Hepatocyte (in vitro differentiated cells): ENCODE results near the gene ST3GAL2. TPM values are rescaled to one million over a fixed set of nuclear protein-coding genes. Genes with fewer than 3 reads are reported as not detected.
A peak's percentile ranks its signal among the peaks of the same experiment; 100 is the strongest.

ENCODE experiments used
- DNase-seq: peaks from one replicate; pipeline ENCODE4 v3.0.0-alpha.2; 2016; ENCODE audit warnings: low spot score
- H2AFZ ChIP-seq: fragments of 200-600 bp; sonication (generic); 2 replicates; pipeline ENCODE4 v1.6.0; 2016; ENCODE audit warnings: antibody characterized with exemption, mild to moderate bottlenecking
- H3K27ac ChIP-seq: fragments of 200-600 bp; sonication (generic); 2 replicates; pipeline ENCODE4 v1.5.1; 2016; ENCODE audit warnings: mild to moderate bottlenecking
- H3K27me3 ChIP-seq: fragments of 200-600 bp; sonication (generic); 2 replicates; pipeline ENCODE4 v1.6.1; 2016
- H3K36me3 ChIP-seq: fragments of 200-600 bp; sonication (generic); replicated peaks from 2 replicates; pipeline ENCODE4 v1.5.1; 2016; ENCODE audit warnings: low read depth; ENCODE audit not compliant: insufficient read depth
- H3K4me1 ChIP-seq: fragments of 200-600 bp; sonication (generic); 2 replicates; pipeline ENCODE4 v1.5.1; 2016; ENCODE audit warnings: mild to moderate bottlenecking, moderate library complexity; ENCODE audit not compliant: insufficient read depth
- H3K4me2 ChIP-seq: fragments of 200-600 bp; sonication (generic); 2 replicates; pipeline ENCODE4 v1.6.0; 2016
- H3K4me3 ChIP-seq: fragments of 200-600 bp; sonication (generic); 2 replicates; pipeline ENCODE4 v1.5.1; 2016; ENCODE audit warnings: mild to moderate bottlenecking
- H3K79me2 ChIP-seq: fragments of 200-600 bp; sonication (generic); 2 replicates; pipeline ENCODE4 v1.6.0; 2017; ENCODE audit warnings: mild to moderate bottlenecking
- H3K9me2 ChIP-seq: fragments of 200-600 bp; sonication (generic); replicated peaks from 2 replicates; pipeline ENCODE4 v1.6.0; 2017; ENCODE audit warnings: mild to moderate bottlenecking; ENCODE audit not compliant: insufficient read depth
- H3K9me3 ChIP-seq: fragments of 200-600 bp; sonication (generic); 2 replicates; pipeline ENCODE4 v1.5.1; 2016; ENCODE audit warnings: low read depth, mild to moderate bottlenecking
- H4K20me1 ChIP-seq: fragments of 200-600 bp; sonication (generic); 2 replicates; pipeline ENCODE4 v1.6.0; 2016; ENCODE audit warnings: mild to moderate bottlenecking; ENCODE audit not compliant: insufficient read depth, poor library complexity, severe bottlenecking
- EZH2 ChIP-seq: fragments of 200-600 bp; sonication (generic); IDR thresholded peaks from 2 replicates; pipeline ENCODE4 v1.6.1; 2016; ENCODE audit warnings: antibody characterized with exemption, mild to moderate bottlenecking, borderline replicate concordance
- EZH2phosphoT487 ChIP-seq: fragments of 200-600 bp; sonication (generic); IDR thresholded peaks from one replicate; pipeline ENCODE4 v1.6.1; 2018; ENCODE audit warnings: antibody characterized with exemption, mild to moderate bottlenecking, low read depth, moderate library complexity; ENCODE audit not compliant: unreplicated experiment, severe bottlenecking
- WGBS: methylation state at CpG from one replicate; pipeline ENCODE4 v1.1.6; 2016; ENCODE audit warnings: low lambda C conversion rate; ENCODE audit errors: missing lambda C conversion rate; 5-methylcytosine and 5-hydroxymethylcytosine counted together
- polyA plus RNA-seq: library from polyadenylated mRNA; unstranded; fragments of >200 nt; fragmentation: Nextera tagmentation; extraction: Ambion mirVana; gene quantifications from 2 replicates; pipeline ENCODE4 v1.2.1, GENCODE V29; 2016
- total RNA-seq: library from RNA; depleted of rRNA; stranded (reverse); fragments of >200 nt; gene quantifications from 2 replicates; pipeline ENCODE4 v1.2.3, GENCODE V29; 2014
- TF ChIP-seq, protein P1 (sequence below): fragments of 200-600 bp; sonication (generic); IDR thresholded peaks from 2 replicates; pipeline ENCODE4 v1.5.1; 2016; ENCODE audit warnings: antibody characterized with exemption, mild to moderate bottlenecking; ENCODE audit not compliant: poor library complexity

Gene ST3GAL2
- total and polyA plus RNA-seq, 2 experiments from 2014 or later, result 25.6 to 29.2 TPM

DNA sequence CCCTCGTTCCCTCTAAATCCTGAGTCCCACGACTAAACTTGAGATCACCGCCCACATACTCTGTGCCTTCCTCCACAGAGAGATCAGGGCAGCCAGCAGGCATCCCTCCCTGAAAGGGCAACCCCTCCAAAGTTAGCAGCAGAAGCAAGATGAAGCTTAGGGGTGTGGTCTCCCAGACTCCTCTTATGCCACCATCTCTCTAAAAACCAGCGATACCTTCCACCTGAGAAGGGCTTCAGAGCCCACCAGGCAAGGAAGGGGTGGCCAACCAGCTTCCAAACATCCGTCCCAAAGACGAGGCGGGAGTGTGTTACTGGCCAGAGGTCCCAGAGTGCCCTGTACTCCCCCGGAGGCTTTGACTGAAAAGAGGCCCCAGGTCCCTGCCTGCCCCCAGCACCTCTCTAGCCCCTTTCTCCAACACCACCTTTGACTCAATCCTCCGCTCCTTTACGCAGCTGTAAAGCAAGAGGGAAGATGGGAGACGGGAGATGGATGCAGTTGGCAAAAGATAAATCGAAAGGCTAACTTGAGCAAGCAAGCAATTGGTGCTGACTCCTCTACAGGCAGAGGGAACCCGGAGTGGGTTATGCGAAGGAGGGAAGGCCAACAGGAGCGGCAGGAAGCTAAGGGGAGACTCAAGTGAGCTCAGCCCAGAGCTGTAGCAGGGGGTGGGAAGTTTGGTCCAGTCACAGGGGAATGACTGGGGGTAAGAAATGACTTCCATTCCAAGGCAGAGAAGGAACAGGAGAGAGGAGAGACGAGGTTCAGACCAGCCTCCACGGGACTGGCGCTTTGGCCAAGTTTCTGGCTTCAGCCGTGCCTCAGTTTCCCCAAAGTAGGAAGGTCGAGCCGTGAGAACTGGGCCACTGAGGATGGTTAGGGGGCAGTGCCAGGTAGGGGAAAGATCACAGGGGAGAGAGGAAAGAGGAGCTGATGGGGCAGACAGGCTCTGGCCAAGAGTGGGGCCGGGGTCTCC lies 1.0 kb downstream of the ST3GAL2 start:
- H3K79me2 ChIP-seq, result peaks cover 55% of the 10 kb centered on the region
- TF ChIP-seq EZH2phosphoT487 (no peak), EZH2 (no peak)
- no peaks in the 10 kb centered on the region for H3K36me3 ChIP-seq
- no peaks in the 10 kb centered on the region for H3K27me3 ChIP-seq
- peak overlapping the region; percentile 95 for H3K4me2 ChIP-seq
- 16% methylated on average over 22 of the region's 22 CpGs for WGBS
- no peaks in the 10 kb centered on the region for H3K9me2 ChIP-seq
- peak overlapping the region; percentile 74 for H3K4me3 ChIP-seq
- no peak for DNase-seq
- peak overlapping the region; percentile 26 for H2AFZ ChIP-seq
- H3K27ac ChIP-seq, result peak overlapping the region; percentile 75
- H3K9me3 ChIP-seq, result no peaks in the 10 kb centered on the region
- H4K20me1 ChIP-seq, result peaks cover 5% of the 10 kb centered on the region
- H3K4me1 ChIP-seq, result peaks cover 46% of the 10 kb centered on the region

DNA sequence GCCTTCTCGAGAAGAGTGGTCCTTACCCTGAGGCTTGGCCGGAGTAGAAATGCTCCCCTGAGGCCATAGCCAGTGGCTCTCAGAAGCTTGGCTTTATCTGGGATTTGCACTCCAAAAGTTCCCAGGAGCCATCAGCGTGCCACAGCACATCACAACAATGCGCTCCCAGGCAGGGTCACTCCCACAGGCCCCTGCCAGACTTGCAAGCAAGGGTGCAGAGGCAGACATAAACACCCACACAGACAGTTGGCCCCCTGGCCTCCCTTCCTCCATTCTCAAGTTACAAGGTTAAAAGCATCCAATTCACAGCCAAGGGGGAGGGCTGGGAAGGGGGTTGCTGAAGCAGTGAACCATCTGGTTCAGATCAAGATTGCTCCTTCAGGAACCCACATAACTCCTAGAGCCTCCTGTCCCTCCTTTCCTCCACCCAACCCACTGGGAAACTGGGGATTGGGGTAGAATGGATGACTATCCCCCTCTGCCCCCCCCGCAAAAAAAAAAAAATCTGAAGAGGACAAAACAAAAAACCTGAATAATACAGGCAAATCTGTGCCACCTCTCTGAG lies 1.8 kb downstream of the ST3GAL2 start:
- DNase-seq, result peak; percentile 72
- H3K4me1 ChIP-seq, result peaks cover 53% of the 10 kb centered on the region
- H2AFZ ChIP-seq, result no peak overlapping the region
- H3K9me2 ChIP-seq, result no peaks in the 10 kb centered on the region
- no peaks in the 10 kb centered on the region for H3K27me3 ChIP-seq
- no peaks in the 10 kb centered on the region for H3K9me3 ChIP-seq
- peak overlapping the region; percentile 75 for H3K27ac ChIP-seq
- H3K79me2 ChIP-seq, result peaks cover 62% of the 10 kb centered on the region
- no peaks in the 10 kb centered on the region for H3K36me3 ChIP-seq
- H3K4me3 ChIP-seq, result no peak overlapping the region
- peak overlapping the region; percentile 95 for H3K4me2 ChIP-seq
- TF ChIP-seq EZH2phosphoT487 (no peak), EZH2 (no peak)
- TF ChIP-seq, protein P1, sequence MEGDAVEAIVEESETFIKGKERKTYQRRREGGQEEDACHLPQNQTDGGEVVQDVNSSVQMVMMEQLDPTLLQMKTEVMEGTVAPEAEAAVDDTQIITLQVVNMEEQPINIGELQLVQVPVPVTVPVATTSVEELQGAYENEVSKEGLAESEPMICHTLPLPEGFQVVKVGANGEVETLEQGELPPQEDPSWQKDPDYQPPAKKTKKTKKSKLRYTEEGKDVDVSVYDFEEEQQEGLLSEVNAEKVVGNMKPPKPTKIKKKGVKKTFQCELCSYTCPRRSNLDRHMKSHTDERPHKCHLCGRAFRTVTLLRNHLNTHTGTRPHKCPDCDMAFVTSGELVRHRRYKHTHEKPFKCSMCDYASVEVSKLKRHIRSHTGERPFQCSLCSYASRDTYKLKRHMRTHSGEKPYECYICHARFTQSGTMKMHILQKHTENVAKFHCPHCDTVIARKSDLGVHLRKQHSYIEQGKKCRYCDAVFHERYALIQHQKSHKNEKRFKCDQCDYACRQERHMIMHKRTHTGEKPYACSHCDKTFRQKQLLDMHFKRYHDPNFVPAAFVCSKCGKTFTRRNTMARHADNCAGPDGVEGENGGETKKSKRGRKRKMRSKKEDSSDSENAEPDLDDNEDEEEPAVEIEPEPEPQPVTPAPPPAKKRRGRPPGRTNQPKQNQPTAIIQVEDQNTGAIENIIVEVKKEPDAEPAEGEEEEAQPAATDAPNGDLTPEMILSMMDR, result no peak
- peaks cover 6% of the 10 kb centered on the region for H4K20me1 ChIP-seq
- 22% methylated on average over 5 of the region's 5 CpGs for WGBS

DNA sequence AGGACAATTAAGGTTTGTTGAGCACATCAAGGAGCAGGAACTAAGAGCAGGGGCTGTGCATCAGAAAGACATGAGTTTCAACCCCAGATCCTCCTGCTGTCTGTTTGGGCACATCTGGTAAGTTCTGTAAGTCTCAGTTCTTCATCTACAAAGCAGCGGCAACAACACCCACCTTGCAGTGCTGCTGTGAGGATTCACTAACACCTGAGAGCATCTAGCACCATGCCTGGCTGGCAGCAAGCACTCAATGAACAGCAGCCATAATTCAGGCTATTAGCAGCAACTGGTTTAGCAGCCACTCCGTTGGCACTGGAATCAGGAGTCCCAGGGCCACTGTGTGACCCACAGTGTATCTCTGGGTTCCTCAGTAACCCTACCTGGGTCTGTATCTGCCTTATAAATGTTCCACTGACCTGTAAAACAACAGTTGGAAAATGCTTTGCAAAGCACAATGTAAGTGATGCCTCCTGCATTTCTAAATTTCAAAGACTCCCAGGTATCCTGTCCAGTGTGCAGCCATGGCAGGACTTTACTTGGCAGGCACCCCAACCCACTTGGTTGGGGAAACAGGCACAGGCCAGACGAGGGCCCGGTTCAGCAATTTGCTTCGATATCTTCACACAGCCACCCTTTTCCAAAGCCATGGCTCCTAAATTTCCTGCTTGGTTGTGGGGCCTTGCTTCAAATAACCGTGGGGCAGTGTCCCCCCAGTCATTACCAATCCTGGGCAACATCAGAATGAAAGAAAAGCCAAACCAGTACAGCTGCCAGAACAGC lies 4.2 kb downstream of the ST3GAL2 start:
- WGBS, result 97% methylated on average over 6 of the region's 6 CpGs
- DNase-seq, result no peak
- Histone ChIP-seq H2AFZ (no peak overlapping the region), H3K27me3 (no peaks in the 10 kb centered on the region), H3K79me2 (peaks cover 87% of the 10 kb centered on the region), H4K20me1 (peaks cover 6% of the 10 kb centered on the region), H3K4me2 (no peak overlapping the region), H3K27ac (peak overlapping the region; percentile 74), H3K9me3 (no peaks in the 10 kb centered on the region), H3K4me1 (peaks cover 71% of the 10 kb centered on the region), H3K36me3 (no peaks in the 10 kb centered on the region), H3K4me3 (no peak overlapping the region), H3K9me2 (no peaks in the 10 kb centered on the region)
- no peak for TF ChIP-seq EZH2

GRCh38 chr16:70433458-70434103 lies 5.3 kb downstream of the ST3GAL2 start:
- Histone ChIP-seq H3K4me2 (peak overlapping the region; percentile 61), H3K27ac (peak overlapping the region; percentile 74), H3K27me3 (no peaks in the 10 kb centered on the region), H3K4me3 (no peak overlapping the region), H3K9me3 (no peaks in the 10 kb centered on the region), H4K20me1 (peaks cover 6% of the 10 kb centered on the region), H2AFZ (no peak overlapping the region), H3K79me2 (peaks cover 87% of the 10 kb centered on the region), H3K9me2 (no peaks in the 10 kb centered on the region), H3K36me3 (no peaks in the 10 kb centered on the region), H3K4me1 (peaks cover 78% of the 10 kb centered on the region)
- 67% methylated on average over 5 of the region's 5 CpGs for WGBS
- TF ChIP-seq, protein P1, result no peak
- TF ChIP-seq EZH2phosphoT487, result no peak
- no peak for TF ChIP-seq EZH2
- DNase-seq, result peak; percentile 66
